HG02870 (cell line): ENCODE measurements around the gene FRAS1.
"Not testable (repeated sequence)": the region's sequence is repeated elsewhere in the genome, so short reads cannot be mapped to it uniquely, and the experiment has no call there.

ENCODE experiments used
- ATAC-seq: cut with Tn5 transposase; IDR thresholded peaks from one replicate; pipeline ENCODE4 v1.9.1; 2021; ENCODE audit warnings: mild to moderate bottlenecking, moderate library complexity; ENCODE audit not compliant: unreplicated experiment

Gene FRAS1

GRCh38 chr4:78484574-78484973 is 427.5 kb downstream of the FRAS1 start:
- no peak for ATAC-seq

- ATAC-seq: no peak
Measured at GRCh38 chr4:78493731-78494130, 436.6 kb downstream of the FRAS1 start.

GRCh38 chr4:78496021-78496643 is 439.0 kb downstream of the FRAS1 start:
- no peak for ATAC-seq

- ATAC-seq: not testable (repeated sequence)
Measured at GRCh38 chr4:78506260-78506659, 449.1 kb downstream of the FRAS1 start.

GRCh38 chr4:78509043-78509442 is 451.9 kb downstream of the FRAS1 start:
- ATAC-seq: no peak

GRCh38 chr4:78510108-78510507 is 453.0 kb downstream of the FRAS1 start:
- ATAC-seq: no peak

GRCh38 chr4:78510681-78511080 is 453.6 kb downstream of the FRAS1 start:
- no peak for ATAC-seq

- no peak for ATAC-seq
Measured at GRCh38 chr4:78512357-78512920, 455.3 kb downstream of the FRAS1 start.

GRCh38 chr4:78513411-78513975 is 456.4 kb downstream of the FRAS1 start:
- no peak for ATAC-seq

- no peak for ATAC-seq
Measured at GRCh38 chr4:78517050-78517652, 460.0 kb downstream of the FRAS1 start.

GRCh38 chr4:78518561-78518960 is 461.4 kb downstream of the FRAS1 start:
- no peak for ATAC-seq

- ATAC-seq: no peak
Measured at GRCh38 chr4:78519962-78520361, 462.8 kb downstream of the FRAS1 start.

GRCh38 chr4:78520808-78521226 is 463.7 kb downstream of the FRAS1 start:
- ATAC-seq: no peak

GRCh38 chr4:78524009-78524408 is 466.9 kb downstream of the FRAS1 start:
- no peak for ATAC-seq

- no peak for ATAC-seq
Measured at GRCh38 chr4:78525559-78525958, 468.4 kb downstream of the FRAS1 start.

- no peak for ATAC-seq
Measured at GRCh38 chr4:78527103-78527502, 470.0 kb downstream of the FRAS1 start.

GRCh38 chr4:78527555-78527954 is 470.4 kb downstream of the FRAS1 start:
- ATAC-seq: no peak

- no peak for ATAC-seq
Measured at GRCh38 chr4:78528327-78528726, 471.2 kb downstream of the FRAS1 start.

- ATAC-seq: no peak
Measured at GRCh38 chr4:78529569-78530209, 472.6 kb downstream of the FRAS1 start.

- ATAC-seq: no peak
Measured at GRCh38 chr4:78532046-78532445, 474.9 kb downstream of the FRAS1 start.

- no peak for ATAC-seq
Measured at GRCh38 chr4:78533854-78534253, 476.7 kb downstream of the FRAS1 start.
